Stomach smooth muscle (tissue), 2 donors: ENCODE data around the gene YY2.
"Not testable (repeated sequence)": the region's sequence is repeated elsewhere in the genome, so short reads cannot be mapped to it uniquely, and the experiment has no call there.

ENCODE experiments used
- H3K27ac ChIP-seq: one replicate; pipeline ENCODE4 v1.7.0; 2013; ENCODE audit warnings: mild to moderate bottlenecking, low read length, inconsistent platforms
- H3K27me3 ChIP-seq, 2 donors: one replicate each; pipeline ENCODE4 v1.7.0; 2013; ENCODE audit warnings: low read length in 2 of 2; ENCODE audit not compliant: insufficient read depth in 2 of 2, control insufficient read depth in 1 of 2
- H3K36me3 ChIP-seq, 2 donors: one replicate each; pipeline ENCODE4 v1.7.0; 2013; ENCODE audit warnings: low read length in 2 of 2; ENCODE audit not compliant: control insufficient read depth in 2 of 2, insufficient read depth in 2 of 2
- H3K4me1 ChIP-seq: one replicate; pipeline ENCODE4 v1.7.0; 2013; ENCODE audit warnings: low read length; ENCODE audit not compliant: control insufficient read depth, insufficient read depth
- H3K4me3 ChIP-seq, 2 donors: one replicate each; pipeline ENCODE4 v1.7.0; 2013; ENCODE audit warnings: low read length in 2 of 2
- H3K9ac ChIP-seq, 2 donors: one replicate each; pipeline ENCODE4 v1.7.0; 2013; ENCODE audit warnings: low read length in 2 of 2, mild to moderate bottlenecking in 1 of 2
- H3K9me3 ChIP-seq, 2 donors: one replicate each; pipeline ENCODE4 v1.7.0; 2013; ENCODE audit warnings: low read length in 2 of 2; ENCODE audit not compliant: control insufficient read depth in 2 of 2
- donor health status: healthy.
- donor health status: Pancreatic carcinoma.

Gene YY2

DNA sequence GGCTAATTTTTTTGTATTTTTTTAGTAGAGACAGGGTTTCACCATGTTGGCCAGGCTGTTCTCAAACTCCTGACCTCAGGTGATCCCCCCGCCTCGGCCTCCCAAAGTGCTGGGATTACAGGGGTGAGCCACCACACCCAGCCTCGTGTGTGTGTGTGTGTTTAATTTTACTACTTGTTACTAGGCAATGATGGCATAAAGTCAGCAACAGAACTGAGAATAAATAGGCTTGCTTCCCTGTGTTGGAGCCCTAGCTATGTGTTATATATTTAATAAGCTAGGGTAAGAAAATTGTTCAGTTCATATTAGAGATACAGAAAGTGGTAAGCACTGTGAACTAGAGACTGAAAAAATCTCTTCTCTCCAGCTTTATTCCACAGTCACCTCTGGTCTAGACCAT lies 18.4 kb downstream of the YY2 start:
- not testable (repeated sequence) for H3K27me3 ChIP-seq, H3K36me3 ChIP-seq, H3K4me3 ChIP-seq, H3K27ac ChIP-seq, H3K4me1 ChIP-seq, H3K9ac ChIP-seq, H3K9me3 ChIP-seq

DNA sequence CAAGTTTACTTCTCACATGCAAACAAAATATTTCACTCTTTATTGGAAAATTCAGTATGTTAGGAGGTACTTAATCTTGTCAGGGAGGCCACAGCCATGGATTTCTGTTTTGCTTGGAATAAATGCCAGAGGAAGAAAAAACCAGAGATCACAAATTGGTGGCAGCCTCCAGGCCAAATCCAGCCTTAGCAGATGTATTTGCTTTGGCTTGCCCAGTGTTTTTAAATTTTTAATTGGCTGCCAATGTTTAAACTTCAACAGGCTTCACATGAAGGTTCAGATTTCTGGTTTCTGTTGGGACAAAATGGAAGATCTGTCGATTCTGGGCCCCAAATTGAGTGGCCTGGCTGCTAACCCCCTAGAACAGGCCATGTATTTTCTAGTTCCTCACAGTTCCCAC lies 19.2 kb downstream of the YY2 start:
- H3K4me1 ChIP-seq: no peaks in the 10 kb centered on the region

DNA sequence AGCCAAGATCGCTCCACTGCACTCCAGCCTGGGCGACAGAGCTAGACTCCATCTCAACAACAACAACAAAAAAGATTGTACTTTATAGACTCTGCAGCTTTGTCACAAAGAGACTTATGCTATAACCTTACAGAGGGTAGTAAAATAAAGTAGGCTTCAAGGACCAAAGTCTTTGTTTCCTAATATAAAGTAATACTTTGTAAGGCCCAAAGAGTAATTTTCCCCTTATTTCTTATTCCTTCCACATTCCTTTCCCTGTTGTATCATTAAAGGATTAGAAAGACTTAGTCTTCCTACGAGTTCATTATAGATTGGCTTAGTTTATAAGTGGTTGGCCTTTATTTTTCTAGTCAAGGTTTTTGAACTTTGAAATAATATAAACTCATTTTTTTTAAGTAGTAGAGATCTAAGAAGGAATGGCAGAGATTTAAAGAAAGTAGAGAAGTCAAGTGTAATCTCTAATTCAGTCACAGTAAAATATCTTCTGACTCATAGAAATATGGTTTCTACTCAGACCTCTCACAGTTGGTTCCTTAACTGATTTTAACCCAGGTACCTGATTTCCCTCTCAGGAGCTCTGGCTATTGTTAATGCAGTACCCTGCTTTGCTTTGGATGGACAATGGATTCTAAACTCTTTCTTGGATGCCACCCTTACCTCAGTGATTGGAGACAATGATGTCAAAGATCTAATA lies 26.2 kb downstream of the YY2 start:
- Histone ChIP-seq H3K27ac (no peak overlapping the region), H3K9ac (no peak overlapping the region)

More for the DNA sequence above, 19.2 kb downstream of the YY2 start:
- Histone ChIP-seq H3K4me3 (no peak overlapping the region), H3K9ac (no peak overlapping the region), H3K27ac (no peak overlapping the region), H3K27me3 (peaks cover 0 to 2% of the 10 kb centered on the region in 2 donors), H3K36me3 (no peaks in the 10 kb centered on the region), H3K9me3 (no peaks in the 10 kb centered on the region)

GRCh38 chrX:21883258-21883657 lies 27.5 kb downstream of the YY2 start:
- H3K9ac ChIP-seq: no peak overlapping the region
- H3K4me1 ChIP-seq: no peaks in the 10 kb centered on the region
- H3K9me3 ChIP-seq: no peaks in the 10 kb centered on the region
- no peak overlapping the region for H3K27ac ChIP-seq
- H3K27me3 ChIP-seq: no peaks in the 10 kb centered on the region
- no peak overlapping the region for H3K4me3 ChIP-seq
- H3K36me3 ChIP-seq: peaks cover 3 to 7% of the 10 kb centered on the region in 2 donors

More for the DNA sequence above, 26.2 kb downstream of the YY2 start:
- no peak overlapping the region for H3K4me3 ChIP-seq
- peaks cover 0 to 2% of the 10 kb centered on the region in 2 donors for H3K27me3 ChIP-seq
- H3K36me3 ChIP-seq: peaks cover 3 to 7% of the 10 kb centered on the region in 2 donors
- no peaks in the 10 kb centered on the region for H3K9me3 ChIP-seq
- no peaks in the 10 kb centered on the region for H3K4me1 ChIP-seq

GRCh38 chrX:21885568-21885967 lies 29.8 kb downstream of the YY2 start:
- H3K27me3 ChIP-seq: no peaks in the 10 kb centered on the region
- no peaks in the 10 kb centered on the region for H3K4me1 ChIP-seq
- no peak overlapping the region for H3K4me3 ChIP-seq
- H3K27ac ChIP-seq: no peak overlapping the region
- H3K36me3 ChIP-seq: peaks cover 3 to 7% of the 10 kb centered on the region in 2 donors
- no peaks in the 10 kb centered on the region for H3K9me3 ChIP-seq
- H3K9ac ChIP-seq: no peak overlapping the region

DNA sequence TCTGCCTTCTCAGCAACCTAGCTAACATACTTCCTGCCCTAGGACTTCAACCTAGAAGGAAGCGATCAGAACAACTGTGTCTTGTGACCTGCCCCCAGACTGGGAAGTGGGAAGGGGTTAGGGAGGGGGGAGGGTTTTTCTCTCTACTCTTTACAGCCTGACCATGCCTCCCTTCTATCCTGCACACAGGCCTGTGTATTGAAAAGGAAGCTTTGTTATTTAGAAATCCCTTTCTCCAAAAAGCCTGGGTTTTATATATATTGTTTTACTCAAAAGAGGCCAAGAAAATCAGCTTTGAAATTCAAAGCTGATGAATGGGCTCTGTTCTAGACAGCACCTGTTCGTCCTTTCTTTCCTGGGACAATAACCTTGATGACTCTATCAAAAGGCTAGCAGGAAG lies 49.5 kb downstream of the YY2 start:
- Histone ChIP-seq H3K9me3 (no peaks in the 10 kb centered on the region), H3K9ac (no peak overlapping the region), H3K27me3 (no peaks in the 10 kb centered on the region), H3K4me1 (no peaks in the 10 kb centered on the region), H3K4me3 (no peak overlapping the region), H3K36me3 (no peaks in the 10 kb centered on the region), H3K27ac (no peak overlapping the region)

GRCh38 chrX:21905953-21906352 lies 50.2 kb downstream of the YY2 start:
- no peak overlapping the region for H3K27ac ChIP-seq
- H3K36me3 ChIP-seq: no peaks in the 10 kb centered on the region
- H3K4me1 ChIP-seq: no peaks in the 10 kb centered on the region
- no peaks in the 10 kb centered on the region for H3K27me3 ChIP-seq
- H3K9ac ChIP-seq: no peak overlapping the region
- no peaks in the 10 kb centered on the region for H3K9me3 ChIP-seq
- no peak overlapping the region for H3K4me3 ChIP-seq

- no peak overlapping the region for H3K4me3 ChIP-seq
- H3K4me1 ChIP-seq: no peaks in the 10 kb centered on the region
- no peaks in the 10 kb centered on the region for H3K9me3 ChIP-seq
- no peaks in the 10 kb centered on the region for H3K27me3 ChIP-seq
- H3K27ac ChIP-seq: no peak overlapping the region
- H3K36me3 ChIP-seq: no peaks in the 10 kb centered on the region
- H3K9ac ChIP-seq: no peak overlapping the region
Measured at GRCh38 chrX:21907260-21907659, 51.5 kb downstream of the YY2 start.
